Measurements from ENCODE around the gene DTNBP1.

DTNBP1 gene

DNA sequence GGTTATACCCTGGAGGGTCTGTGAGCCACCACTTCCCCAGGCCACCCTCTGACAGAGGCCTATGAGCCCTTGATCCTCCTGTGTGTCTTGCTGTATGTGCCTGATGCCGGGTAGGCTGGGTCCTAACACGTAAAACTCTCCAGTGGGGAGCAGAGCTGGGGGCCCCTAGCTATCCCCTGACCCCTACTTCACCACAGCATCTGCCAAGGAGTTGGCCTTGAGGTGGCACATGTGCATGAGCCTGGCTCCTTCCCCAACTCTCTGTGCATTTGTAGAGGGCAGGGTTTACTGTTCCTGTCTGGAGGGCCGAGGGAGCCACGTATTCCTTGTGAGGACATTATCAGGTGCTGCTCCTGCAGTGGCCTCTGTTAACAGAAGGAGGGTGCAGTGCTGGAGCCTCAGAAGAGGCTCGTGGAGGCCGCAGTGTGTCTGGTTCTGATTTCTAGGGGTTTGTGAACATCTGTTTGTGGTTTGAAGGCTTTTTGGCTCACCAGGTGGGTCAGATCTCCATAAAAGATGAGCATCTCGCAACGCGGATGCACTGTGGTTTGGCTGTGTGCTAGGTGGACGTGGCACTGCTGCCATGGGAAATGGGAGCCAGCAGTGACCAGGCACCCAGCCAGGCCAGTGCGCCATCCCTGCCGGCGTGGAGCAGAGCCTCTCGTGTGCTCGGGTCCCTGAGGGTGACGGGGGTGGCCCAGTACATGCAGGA, 152.1 kb downstream of the DTNBP1 start:
- Histone ChIP-seq H3K4me3 (no peak overlapping the region), H3K27me3 (no peaks in the 10 kb centered on the region), H3K9me3 (no peaks in the 10 kb centered on the region), H3K4me2 (no peak overlapping the region), H3K4me1 (peaks cover 9% of the 10 kb centered on the region), H4K20me1 (peaks cover 100% of the 10 kb centered on the region), H3K9ac (no peak overlapping the region), H3K27ac (peak overlapping the region; percentile 19; the same call in 1 of the 2 replicates), H3K36me3 (peaks cover 99% of the 10 kb centered on the region)
- TF ChIP-seq Cebpa-rat (IDR thresholded peaks at IDR 0.05) = no peak

DNA sequence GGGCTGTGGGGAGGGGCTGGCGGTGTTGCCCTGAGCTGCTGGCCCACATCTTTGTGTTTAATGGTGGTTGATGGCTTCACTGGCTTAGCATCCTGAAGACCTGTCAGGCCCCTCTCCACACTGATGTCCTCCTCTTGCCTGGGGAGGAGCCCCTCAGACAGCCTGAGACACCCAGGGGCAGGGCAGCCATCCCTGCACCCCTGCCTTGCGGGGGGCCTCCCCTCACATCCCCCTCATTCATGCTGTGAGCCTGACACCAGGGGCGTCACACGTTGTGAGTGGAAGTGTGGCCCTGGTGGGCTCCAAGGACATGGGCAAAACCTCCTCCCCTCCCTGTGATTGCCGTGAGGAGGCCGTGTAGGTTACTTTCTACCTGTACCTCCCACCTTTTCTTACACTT, 152.7 kb downstream of the DTNBP1 start:
- no peaks in the 10 kb centered on the region for H3K27me3 ChIP-seq
- H3K27ac ChIP-seq = peak overlapping the region; percentile 19; the same call in 1 of the 2 replicates
- no peaks in the 10 kb centered on the region for H3K9me3 ChIP-seq
- no peak for TF ChIP-seq Cebpa-rat (IDR thresholded peaks at IDR 0.05)
- H3K4me2 ChIP-seq = no peak overlapping the region
- H4K20me1 ChIP-seq = peaks cover 100% of the 10 kb centered on the region
- H3K4me3 ChIP-seq = no peak overlapping the region
- H3K36me3 ChIP-seq = peaks cover 99% of the 10 kb centered on the region
- H3K4me1 ChIP-seq = peaks cover 4% of the 10 kb centered on the region
- H3K9ac ChIP-seq = no peak overlapping the region

DNA sequence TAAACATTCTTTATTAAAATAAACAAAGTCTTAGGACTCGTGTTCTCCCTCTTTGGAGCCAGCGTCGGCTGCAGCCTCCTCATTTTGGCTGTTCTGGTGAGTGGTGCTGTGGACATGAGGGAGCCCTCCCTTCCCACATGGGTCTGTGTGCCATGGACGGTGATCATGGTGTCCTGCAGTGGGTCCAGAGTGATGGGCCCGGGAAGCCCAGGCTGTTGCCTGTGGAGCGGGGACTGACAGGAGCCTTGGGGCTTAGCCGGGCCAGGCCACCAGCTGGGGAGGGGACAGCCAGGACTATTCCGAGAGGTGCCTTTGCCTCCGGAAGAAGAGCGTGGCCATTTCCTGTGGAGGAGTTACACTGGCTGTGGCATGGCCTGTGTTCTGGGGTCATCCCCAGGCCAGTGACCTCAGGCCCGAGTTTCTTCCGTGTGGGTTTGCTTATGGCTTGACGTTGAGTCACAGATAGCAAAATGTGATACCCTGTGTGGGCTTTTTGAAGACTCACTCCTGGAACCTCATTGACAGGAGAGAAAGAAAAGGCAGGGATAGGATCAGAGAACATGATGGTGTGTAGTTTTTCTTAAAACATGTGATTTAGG, 153.4 kb downstream of the DTNBP1 start:
- Histone ChIP-seq H3K27me3 (no peaks in the 10 kb centered on the region), H3K36me3 (peaks cover 99% of the 10 kb centered on the region), H3K27ac (no peak overlapping the region), H3K4me2 (no peak overlapping the region), H3K4me1 (peaks cover 3% of the 10 kb centered on the region), H3K4me3 (no peak overlapping the region), H3K9ac (no peak overlapping the region), H4K20me1 (peaks cover 100% of the 10 kb centered on the region), H3K9me3 (no peaks in the 10 kb centered on the region)
- TF ChIP-seq Cebpa-rat (IDR thresholded peaks at IDR 0.05) = no peak

DNA sequence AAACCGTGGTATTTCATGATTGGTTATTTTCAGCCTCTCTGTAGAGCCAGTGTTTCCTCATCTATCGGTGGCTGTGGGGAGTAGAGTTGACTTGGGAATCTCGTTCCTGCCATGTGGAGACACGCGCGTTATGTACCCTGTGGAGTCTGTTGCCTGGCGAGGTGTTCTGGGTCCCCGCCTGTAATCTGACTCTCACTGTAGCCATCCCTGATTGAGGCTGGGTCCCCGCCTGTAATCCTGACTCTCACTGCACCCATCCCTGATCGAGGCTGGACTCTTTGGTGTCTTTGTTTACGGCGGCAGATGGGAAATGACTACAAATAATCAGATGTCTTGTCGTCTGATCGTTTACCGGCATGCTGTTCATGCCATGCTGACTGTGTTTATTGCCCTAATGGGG, 153.9 kb downstream of the DTNBP1 start:
- H3K27me3 ChIP-seq = no peaks in the 10 kb centered on the region
- no peak overlapping the region for H3K9ac ChIP-seq
- H3K9me3 ChIP-seq = no peaks in the 10 kb centered on the region
- H3K4me3 ChIP-seq = no peak overlapping the region
- TF ChIP-seq Cebpa-rat (IDR thresholded peaks at IDR 0.05) = no peak
- H4K20me1 ChIP-seq = peaks cover 100% of the 10 kb centered on the region
- H3K4me1 ChIP-seq = peaks cover 8% of the 10 kb centered on the region
- H3K4me2 ChIP-seq = no peak overlapping the region
- peaks cover 99% of the 10 kb centered on the region for H3K36me3 ChIP-seq
- H3K27ac ChIP-seq = no peak overlapping the region

DNA sequence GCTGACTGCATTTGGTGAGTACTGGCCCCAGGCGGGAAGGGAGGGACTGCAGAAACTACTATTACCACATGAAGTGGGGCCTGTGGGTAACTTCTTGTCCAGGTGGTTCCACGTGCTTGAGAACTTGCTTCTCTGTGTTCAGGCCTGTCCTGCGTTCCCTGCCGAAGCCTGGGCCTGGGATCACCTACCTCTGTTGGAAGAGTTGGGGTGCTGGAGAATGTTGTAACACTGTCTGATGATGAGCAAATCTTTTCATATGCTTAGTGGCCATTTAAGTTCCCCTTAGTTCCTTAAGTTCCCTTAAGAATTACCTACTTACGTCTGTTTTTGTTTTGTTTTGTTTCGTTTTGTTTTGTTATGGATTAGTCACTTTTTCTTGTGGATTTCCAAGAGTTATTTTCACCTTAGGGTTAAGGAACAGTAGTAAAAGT, 154.4 kb downstream of the DTNBP1 start:
- H3K9me3 ChIP-seq = no peaks in the 10 kb centered on the region
- peaks cover 13% of the 10 kb centered on the region for H3K4me1 ChIP-seq
- no peak overlapping the region for H3K4me3 ChIP-seq
- no peak overlapping the region for H3K27ac ChIP-seq
- TF ChIP-seq Cebpa-rat (IDR thresholded peaks at IDR 0.05) = no peak
- no peak overlapping the region for H3K9ac ChIP-seq
- H3K27me3 ChIP-seq = no peaks in the 10 kb centered on the region
- peaks cover 100% of the 10 kb centered on the region for H4K20me1 ChIP-seq
- no peak overlapping the region for H3K4me2 ChIP-seq
- peaks cover 99% of the 10 kb centered on the region for H3K36me3 ChIP-seq

DNA sequence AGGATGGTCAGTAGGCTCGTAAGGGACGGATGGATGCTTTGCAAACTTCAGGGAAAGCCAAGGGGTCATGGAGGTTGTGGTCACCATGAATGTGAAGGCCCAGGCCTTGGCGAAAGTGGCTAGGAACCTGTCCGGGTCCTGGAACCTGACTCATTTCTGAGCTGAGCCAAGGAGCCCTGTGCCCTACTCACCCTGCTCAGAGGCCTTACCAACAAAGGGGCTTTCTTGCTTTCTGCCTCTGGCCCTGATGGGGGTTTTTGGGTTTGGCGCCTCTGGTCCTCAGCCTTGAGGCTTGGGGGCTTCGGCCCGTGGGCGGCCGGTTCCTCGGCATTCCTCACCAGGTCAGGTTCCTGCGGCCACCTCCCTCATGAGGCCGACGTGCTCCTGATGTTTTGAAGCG, 155.1 kb downstream of the DTNBP1 start:
- H3K27me3 ChIP-seq = no peaks in the 10 kb centered on the region
- H3K9me3 ChIP-seq = no peaks in the 10 kb centered on the region
- H4K20me1 ChIP-seq = peaks cover 100% of the 10 kb centered on the region
- H3K9ac ChIP-seq = no peak overlapping the region
- H3K27ac ChIP-seq = no peak overlapping the region
- TF ChIP-seq Cebpa-rat (IDR thresholded peaks at IDR 0.05) = no peak
- H3K36me3 ChIP-seq = peaks cover 99% of the 10 kb centered on the region
- H3K4me2 ChIP-seq = no peak overlapping the region
- H3K4me3 ChIP-seq = no peak overlapping the region
- H3K4me1 ChIP-seq = peaks cover 20% of the 10 kb centered on the region

DNA sequence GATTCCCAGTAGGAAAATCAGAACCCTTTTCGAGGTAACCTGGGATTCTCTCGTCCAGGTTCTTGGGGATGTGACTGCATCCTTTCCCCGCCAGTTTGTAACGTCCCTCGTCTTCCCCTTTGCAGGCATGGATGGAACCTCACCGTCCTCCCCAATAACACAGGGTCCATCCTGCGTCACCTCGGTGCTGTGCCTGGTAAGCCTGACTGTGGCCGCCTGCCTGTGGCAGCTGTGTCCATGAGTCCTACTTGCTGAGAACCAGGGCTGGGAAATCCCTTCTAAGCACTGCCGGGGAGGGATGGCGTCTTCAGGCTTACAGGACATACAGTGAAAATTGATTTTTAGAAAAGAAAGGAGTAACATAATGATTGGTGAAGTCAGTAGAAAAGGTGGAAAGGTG, 155.6 kb downstream of the DTNBP1 start:
- H3K9me3 ChIP-seq = no peaks in the 10 kb centered on the region
- H3K27me3 ChIP-seq = no peaks in the 10 kb centered on the region
- H3K27ac ChIP-seq = no peak overlapping the region
- no peak overlapping the region for H3K9ac ChIP-seq
- TF ChIP-seq Cebpa-rat (IDR thresholded peaks at IDR 0.05) = no peak
- H3K4me1 ChIP-seq = peaks cover 25% of the 10 kb centered on the region
- H3K4me2 ChIP-seq = no peak overlapping the region
- no peak overlapping the region for H3K4me3 ChIP-seq
- H4K20me1 ChIP-seq = peaks cover 100% of the 10 kb centered on the region
- H3K36me3 ChIP-seq = peaks cover 99% of the 10 kb centered on the region

DNA sequence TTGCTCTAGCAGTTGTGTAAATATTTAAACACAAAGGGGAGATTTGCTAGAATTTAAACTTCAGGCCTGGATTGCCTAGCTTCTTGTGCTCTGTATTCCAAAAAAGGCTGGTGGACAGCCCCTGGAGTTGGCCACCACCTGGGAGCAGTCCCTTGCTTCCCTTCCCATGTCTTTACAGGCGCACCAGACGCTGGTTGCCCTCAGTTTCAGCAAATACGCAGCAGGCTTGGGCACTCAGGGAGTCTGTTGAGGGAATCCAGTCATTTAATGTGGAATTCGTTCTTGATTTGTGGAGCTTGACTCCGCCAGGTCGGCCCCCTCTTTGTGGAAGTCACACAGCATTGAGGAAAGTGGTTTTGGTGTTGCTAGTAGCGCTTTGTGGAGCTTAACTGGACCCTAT, 156.8 kb downstream of the DTNBP1 start:
- no peak overlapping the region for H3K4me2 ChIP-seq
- no peak for TF ChIP-seq Cebpa-rat (IDR thresholded peaks at IDR 0.05)
- peaks cover 37% of the 10 kb centered on the region for H3K4me1 ChIP-seq
- no peak overlapping the region for H3K27ac ChIP-seq
- H3K36me3 ChIP-seq = peaks cover 99% of the 10 kb centered on the region
- H3K27me3 ChIP-seq = no peaks in the 10 kb centered on the region
- no peak overlapping the region for H3K9ac ChIP-seq
- H4K20me1 ChIP-seq = peaks cover 100% of the 10 kb centered on the region
- no peaks in the 10 kb centered on the region for H3K9me3 ChIP-seq
- H3K4me3 ChIP-seq = no peak overlapping the region

DNA sequence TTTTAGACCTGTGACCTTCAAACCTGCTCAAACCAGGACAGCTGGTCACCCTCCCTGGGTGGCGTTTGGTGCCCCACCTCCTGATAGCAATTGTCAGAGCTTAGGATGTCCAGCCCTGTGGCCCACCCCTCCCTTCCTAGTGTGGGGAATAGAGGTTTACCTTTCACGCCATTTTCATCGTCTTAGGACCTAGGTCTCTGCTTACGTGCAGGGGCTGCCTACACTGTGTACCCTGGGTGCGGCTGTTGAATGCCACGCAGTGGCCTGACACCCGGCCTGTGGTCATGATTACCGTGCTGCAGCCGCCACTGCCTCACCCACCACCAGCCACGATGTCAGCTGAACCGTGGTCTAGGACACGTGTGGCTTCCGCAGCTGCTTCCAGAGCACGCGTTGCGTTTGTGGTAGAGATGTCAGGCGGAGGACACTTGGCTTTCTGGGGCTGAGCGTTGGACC, 157.3 kb downstream of the DTNBP1 start:
- H3K4me3 ChIP-seq = no peak overlapping the region
- H4K20me1 ChIP-seq = peaks cover 100% of the 10 kb centered on the region
- no peaks in the 10 kb centered on the region for H3K9me3 ChIP-seq
- TF ChIP-seq Cebpa-rat (IDR thresholded peaks at IDR 0.05) = no peak
- no peaks in the 10 kb centered on the region for H3K27me3 ChIP-seq
- no peak overlapping the region for H3K4me2 ChIP-seq
- no peak overlapping the region for H3K9ac ChIP-seq
- peaks cover 43% of the 10 kb centered on the region for H3K4me1 ChIP-seq
- H3K27ac ChIP-seq = no peak overlapping the region
- H3K36me3 ChIP-seq = peaks cover 99% of the 10 kb centered on the region

DNA sequence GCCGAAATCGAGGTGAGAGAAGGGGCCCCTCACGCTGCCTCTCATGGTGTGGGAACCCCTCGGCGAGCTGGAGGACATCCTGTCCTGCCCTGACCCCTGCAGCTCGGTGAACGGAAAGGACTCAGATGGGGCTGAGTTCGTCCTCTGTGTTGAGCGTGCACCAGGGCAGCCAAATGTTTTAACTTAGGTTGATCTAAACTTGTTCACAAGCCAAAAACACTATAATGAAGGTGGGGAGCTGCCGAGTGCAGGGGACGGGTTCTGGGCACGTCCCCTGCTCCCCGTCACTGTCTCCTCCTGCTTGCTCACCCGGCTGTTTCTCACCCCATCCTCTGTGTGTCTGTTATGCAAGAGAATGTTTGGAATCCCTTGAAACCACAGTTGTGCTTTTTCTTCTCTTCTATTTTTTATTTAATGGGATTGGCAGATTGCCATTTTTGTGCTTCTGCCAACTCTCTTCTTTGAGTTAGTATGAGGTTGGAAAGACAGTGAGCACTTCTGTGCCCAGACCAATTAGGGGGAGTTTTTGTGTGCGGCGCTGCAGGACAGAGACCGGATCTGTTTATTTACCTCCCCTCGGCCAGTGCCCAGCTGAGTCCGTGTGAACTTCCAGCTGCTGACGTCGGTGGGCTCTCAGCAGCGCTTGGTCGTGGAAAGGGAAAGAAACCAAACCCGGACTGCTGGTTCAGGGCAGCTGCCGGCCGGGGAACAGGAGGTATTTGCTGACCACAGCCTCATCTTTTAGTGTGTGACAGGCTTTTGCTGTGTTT, 158.1 kb downstream of the DTNBP1 start:
- H3K36me3 ChIP-seq = peaks cover 100% of the 10 kb centered on the region
- peak overlapping the region; percentile 48; the same call in 1 of the 2 replicates for H3K9ac ChIP-seq
- peaks cover 50% of the 10 kb centered on the region for H3K4me1 ChIP-seq
- no peak overlapping the region for H3K27ac ChIP-seq
- H3K4me2 ChIP-seq = no peak overlapping the region
- no peaks in the 10 kb centered on the region for H3K27me3 ChIP-seq
- peaks cover 100% of the 10 kb centered on the region for H4K20me1 ChIP-seq
- no peak overlapping the region for H3K4me3 ChIP-seq
- TF ChIP-seq Cebpa-rat (IDR thresholded peaks at IDR 0.05) = no peak
- no peaks in the 10 kb centered on the region for H3K9me3 ChIP-seq

All from BLaER1 (cell line).